ENCODE data around the gene ODAPH. TPM values are rescaled to one million over a fixed set of nuclear protein-coding genes. Genes with fewer than 3 reads are reported as not detected.

The ODAPH gene
- polyA plus RNA-seq, 1 donor (not counting 4 experiments of a cell fraction or from before 2014, with no cell fraction given): 0.45 TPM

- no peaks in the 10 kb centered on the region for H3K36me3 ChIP-seq (ENCODE audit: control insufficient read depth in 2 of 2, extremely low read depth in 1 of 2, insufficient read depth in 2 of 2, low read length in 2 of 2)
- H4K20me1 ChIP-seq (ENCODE audit: control insufficient read depth, extremely low read depth, insufficient read depth, low read length): no peaks in the 10 kb centered on the region
- H3K27me3 ChIP-seq (ENCODE audit: control insufficient read depth, extremely low read depth, insufficient read depth, low read length): no peaks in the 10 kb centered on the region
- peak overlapping the region; percentile 93 for H3K4me2 ChIP-seq (ENCODE audit: control insufficient read depth, extremely low read depth, insufficient read depth, low read depth, low read length)
- dilution Hi-C loops (cut with MboI; ENCODE audit: extremely low pct_ligation_motif_present, low sequenced_read_pairs): no loop called here
- no peak for FAIRE-seq
- DNase-seq (ENCODE audit: low read depth, low spot score): no peak
- peak overlapping the region; percentile 95 for H2AFZ ChIP-seq (ENCODE audit: control insufficient read depth, low read length)
- peaks cover 2% of the 10 kb centered on the region for H3K9me1 ChIP-seq (ENCODE audit: control insufficient read depth, extremely low read depth, insufficient read depth, low read length)
- H3K79me2 ChIP-seq (ENCODE audit: control insufficient read depth, insufficient read depth, low read length): peaks cover 50% of the 10 kb centered on the region
- peak overlapping the region; percentile 92 for H3K27ac ChIP-seq (ENCODE audit: control insufficient read depth, insufficient read depth, low read length)
- peak overlapping the region; percentile 58 to 93 (median 84) for H3K4me3 ChIP-seq (ENCODE audit: control insufficient read depth in 2 of 3, extremely low read depth in 1 of 3, insufficient read depth in 2 of 3, low read depth in 1 of 3, low read length in 3 of 3)
- no peaks in the 10 kb centered on the region for H3K9me3 ChIP-seq (ENCODE audit: control insufficient read depth, low read depth, low read length)
- TF ChIP-seq EZH2 (IDR thresholded peaks at IDR 0.05; ENCODE audit: low read length) (no peak), CTCF (optimal IDR thresholded peaks at IDR 0.05 in 1 of 3, IDR thresholded peaks at IDR 0.05 in 1 of 3, conservative IDR thresholded peaks at IDR 0.05 in 1 of 3; ENCODE audit: extremely low read depth in 1 of 3, insufficient read depth in 2 of 3, low read length in 3 of 3) (no peak)
- H3K9ac ChIP-seq (ENCODE audit: control insufficient read depth, extremely low read depth, insufficient read depth, low read length): peak overlapping the region; percentile 93
- H3K4me1 ChIP-seq (ENCODE audit: control insufficient read depth, extremely low read depth, insufficient read depth, low read length): peaks cover 29% of the 10 kb centered on the region
Observed at GRCh38 chr4:75513526-75514130, 42.2 kb upstream of the ODAPH start.

GRCh38 chr4:75514131-75514948 lies 41.5 kb upstream of the ODAPH start, which contains the start of the genes RCHY1 and THAP6:
RCHY1 (minus strand) TSS chr4:75514403; CDS start chr4:75514286, 117 bp downstream.
THAP6 (plus strand) TSS chr4:75514473; CDS start chr4:75515453, 980 bp downstream.
- Histone ChIP-seq H3K27ac (ENCODE audit: control insufficient read depth, insufficient read depth, low read length) (peak within 1 kb of the TSS; percentile 92), H3K36me3 (ENCODE audit: control insufficient read depth in 2 of 2, extremely low read depth in 1 of 2, insufficient read depth in 2 of 2, low read length in 2 of 2) (peaks cover 0 to 1% of the 10 kb centered on the region in 2 experiments), H4K20me1 (ENCODE audit: control insufficient read depth, extremely low read depth, insufficient read depth, low read length) (no peaks in the 10 kb centered on the region), H3K4me2 (ENCODE audit: control insufficient read depth, extremely low read depth, insufficient read depth, low read depth, low read length) (peak within 1 kb of the TSS; percentile 93), H3K27me3 (ENCODE audit: control insufficient read depth, extremely low read depth, insufficient read depth, low read length) (no peaks in the 10 kb centered on the region), H3K9me3 (ENCODE audit: control insufficient read depth, low read depth, low read length) (no peaks in the 10 kb centered on the region), H3K4me3 (ENCODE audit: control insufficient read depth in 2 of 3, extremely low read depth in 1 of 3, insufficient read depth in 2 of 3, low read depth in 1 of 3, low read length in 3 of 3) (peak within 1 kb of the TSS; percentile 58 to 93 (median 84)), H3K9me1 (ENCODE audit: control insufficient read depth, extremely low read depth, insufficient read depth, low read length) (peaks cover 2% of the 10 kb centered on the region), H3K4me1 (ENCODE audit: control insufficient read depth, extremely low read depth, insufficient read depth, low read length) (peaks cover 29% of the 10 kb centered on the region), H3K9ac (ENCODE audit: control insufficient read depth, extremely low read depth, insufficient read depth, low read length) (peak within 1 kb of the TSS; percentile 93), H3K79me2 (ENCODE audit: control insufficient read depth, insufficient read depth, low read length) (peaks cover 46% of the 10 kb centered on the region), H2AFZ (ENCODE audit: control insufficient read depth, low read length) (peak within 1 kb of the TSS; percentile 95)
- DNase-seq (ENCODE audit: low read depth, low spot score) (no peak), FAIRE-seq (peak; percentile 89)
- TF ChIP-seq CTCF (optimal IDR thresholded peaks at IDR 0.05 in 1 of 3, IDR thresholded peaks at IDR 0.05 in 1 of 3, conservative IDR thresholded peaks at IDR 0.05 in 1 of 3; ENCODE audit: extremely low read depth in 1 of 3, insufficient read depth in 2 of 3, low read length in 3 of 3): peak in 1 of 3 experiments; percentile 3
- no peak for TF ChIP-seq EZH2 (IDR thresholded peaks at IDR 0.05; ENCODE audit: low read length)
- dilution Hi-C loops (cut with MboI; ENCODE audit: extremely low pct_ligation_motif_present, low sequenced_read_pairs): no loop called here
